Stimulated activated CD4-positive, alpha-beta T cell treated with anti-CD3 and anti-CD28 coated beads, TNF-alpha, amount 100 ng/mL, for 4 hours (primary cell): Measurements from ENCODE around the gene DPP9.
"Not testable (repeated sequence)": the region's sequence is repeated elsewhere in the genome, so short reads cannot be mapped to it uniquely, and the experiment has no call there.

Experiments used
- DNase-seq, 3 experiments: peaks; one replicate each; pipeline ENCODE4 v3.0.0-alpha.2; 2020; ENCODE audit warnings: low read depth in 3 of 3

DPP9 gene

DNA sequence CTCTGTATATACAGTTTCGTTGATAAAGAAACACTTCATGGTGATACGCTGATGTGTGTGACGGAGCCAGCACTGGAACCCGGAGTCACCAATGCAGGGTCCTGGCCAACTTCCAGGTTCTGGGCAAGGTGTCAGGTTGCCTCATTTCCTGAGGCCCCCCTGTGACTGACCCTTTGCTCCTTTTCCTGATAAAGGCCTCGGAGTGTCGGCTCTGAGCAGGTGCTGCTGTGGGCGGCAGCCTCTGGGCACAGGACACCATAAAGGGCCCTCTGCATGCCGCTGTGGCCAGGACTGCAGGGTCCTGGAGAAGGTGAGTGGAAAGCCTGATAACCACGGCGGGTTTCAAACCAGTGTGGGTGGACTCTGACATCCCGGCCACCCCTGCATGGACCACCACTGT, 36.2 kb downstream of the DPP9 start:
- no peak for DNase-seq

DNA sequence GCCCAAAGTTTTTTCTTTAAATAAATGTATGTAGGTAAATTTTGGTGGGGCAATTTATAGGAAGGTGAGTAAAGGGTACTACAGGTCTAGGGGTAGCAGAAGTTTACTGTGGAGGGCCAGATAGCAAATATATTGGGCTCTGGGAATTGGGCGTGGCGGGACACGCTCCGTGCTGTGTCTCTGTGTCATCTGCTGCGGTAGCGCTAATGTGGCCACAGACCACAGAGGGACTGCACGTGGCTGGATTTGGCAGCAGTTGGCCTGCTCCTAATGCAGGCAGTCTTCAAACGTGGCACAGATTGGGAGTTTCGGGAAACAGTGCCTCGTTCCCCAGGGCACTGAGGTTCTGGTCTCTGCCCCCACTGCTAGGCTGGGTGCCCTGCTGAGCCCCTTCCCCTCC, 36.9 kb downstream of the DPP9 start:
- no peak for DNase-seq

DNA sequence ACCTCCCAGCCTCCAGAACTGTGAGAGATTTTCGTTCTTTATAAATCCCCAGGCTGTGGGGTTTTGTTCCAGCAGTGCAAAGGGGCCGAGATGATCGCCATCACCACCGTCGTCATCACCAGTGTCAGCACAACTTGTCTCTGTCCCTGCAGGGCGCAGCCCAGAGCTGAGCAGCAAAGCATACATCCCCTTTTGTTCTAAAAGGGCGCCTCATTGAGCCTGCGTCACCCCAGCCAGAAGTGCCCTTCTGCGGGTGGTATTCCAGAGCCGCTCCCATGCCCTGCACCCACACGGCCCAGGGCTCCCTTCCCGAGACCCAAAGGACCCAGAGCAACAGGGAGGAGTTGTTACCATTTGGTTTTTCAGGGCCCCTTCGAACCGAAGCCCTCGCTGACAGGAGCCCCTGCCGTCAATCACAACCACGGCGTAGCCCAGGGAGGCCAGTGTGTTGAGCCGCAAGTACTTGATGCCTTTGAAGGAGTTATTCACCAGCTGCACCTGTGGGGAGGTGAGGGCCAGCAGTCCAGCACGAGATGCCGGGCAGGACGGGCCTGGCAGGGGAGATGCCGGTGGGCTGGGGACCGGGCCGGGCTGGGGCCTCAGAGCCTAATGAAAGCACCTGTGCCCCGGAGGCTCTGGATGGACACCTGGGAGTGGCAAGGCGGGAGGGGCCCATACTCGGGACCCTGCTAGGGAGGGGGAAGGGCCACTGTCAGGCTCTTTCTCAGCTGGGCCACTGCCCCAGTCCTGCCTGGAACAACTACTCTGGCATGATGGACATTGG, 39.1 kb downstream of the DPP9 start:
- DNase-seq, result no peak

DNA sequence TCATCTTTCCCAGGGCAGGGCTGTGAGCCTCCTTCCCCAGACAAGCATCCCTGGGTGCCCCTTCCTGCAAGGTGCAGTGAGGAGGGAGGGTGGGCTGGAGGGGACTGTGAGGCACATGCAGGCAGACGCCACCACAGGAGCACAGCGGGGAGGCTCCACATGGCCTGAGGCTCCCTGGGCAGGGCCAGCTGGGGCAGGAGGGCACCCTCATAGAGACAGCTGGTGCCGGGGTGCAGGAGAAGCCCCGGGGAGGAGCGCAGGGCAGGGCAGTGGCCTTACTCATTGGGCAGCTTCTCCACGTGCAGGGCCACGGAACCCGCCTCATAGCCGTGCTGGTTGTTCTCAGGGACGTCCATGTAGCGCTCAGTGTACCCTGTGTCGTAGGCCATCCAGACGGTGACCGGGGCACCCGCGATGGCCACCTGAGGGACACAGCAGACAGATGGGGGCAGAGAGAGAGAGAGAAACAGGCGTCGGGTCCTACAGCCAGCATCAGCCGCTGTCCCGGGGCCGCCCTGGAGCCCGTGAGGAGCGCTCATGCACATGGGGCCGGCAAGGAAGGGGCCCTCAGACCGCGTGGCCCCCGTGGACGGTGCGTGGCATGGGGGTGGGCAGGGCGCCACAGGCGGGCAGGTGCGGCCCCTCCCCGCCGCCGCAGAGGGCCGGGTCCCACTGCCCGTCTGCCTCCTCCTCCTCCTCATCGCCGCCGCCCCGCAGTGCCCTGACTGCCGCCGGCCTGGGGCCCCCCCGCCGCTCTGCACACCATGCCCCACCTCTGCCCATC, 41.0 kb downstream of the DPP9 start:
- DNase-seq, result no peak

DNA sequence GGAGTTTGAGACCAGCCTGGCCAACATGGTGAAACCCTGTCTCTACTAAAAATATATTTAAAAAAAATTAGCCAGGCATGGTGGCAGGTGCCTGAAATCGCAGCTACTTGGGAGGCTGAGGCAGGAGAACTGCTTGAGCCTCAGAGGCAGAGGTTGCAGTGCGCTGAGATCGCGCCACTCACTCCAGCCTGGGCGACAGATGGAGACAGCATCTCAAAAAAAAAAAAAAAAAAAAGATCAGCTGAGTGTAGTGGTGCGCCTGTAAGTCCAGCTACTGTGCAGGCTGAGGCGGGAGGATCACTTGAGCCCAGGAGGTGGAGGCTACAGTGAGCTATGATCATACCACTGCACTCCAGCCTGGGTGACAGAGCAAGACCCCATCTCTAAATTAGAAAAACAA, 43.6 kb downstream of the DPP9 start:
- not testable (repeated sequence) for DNase-seq

DNA sequence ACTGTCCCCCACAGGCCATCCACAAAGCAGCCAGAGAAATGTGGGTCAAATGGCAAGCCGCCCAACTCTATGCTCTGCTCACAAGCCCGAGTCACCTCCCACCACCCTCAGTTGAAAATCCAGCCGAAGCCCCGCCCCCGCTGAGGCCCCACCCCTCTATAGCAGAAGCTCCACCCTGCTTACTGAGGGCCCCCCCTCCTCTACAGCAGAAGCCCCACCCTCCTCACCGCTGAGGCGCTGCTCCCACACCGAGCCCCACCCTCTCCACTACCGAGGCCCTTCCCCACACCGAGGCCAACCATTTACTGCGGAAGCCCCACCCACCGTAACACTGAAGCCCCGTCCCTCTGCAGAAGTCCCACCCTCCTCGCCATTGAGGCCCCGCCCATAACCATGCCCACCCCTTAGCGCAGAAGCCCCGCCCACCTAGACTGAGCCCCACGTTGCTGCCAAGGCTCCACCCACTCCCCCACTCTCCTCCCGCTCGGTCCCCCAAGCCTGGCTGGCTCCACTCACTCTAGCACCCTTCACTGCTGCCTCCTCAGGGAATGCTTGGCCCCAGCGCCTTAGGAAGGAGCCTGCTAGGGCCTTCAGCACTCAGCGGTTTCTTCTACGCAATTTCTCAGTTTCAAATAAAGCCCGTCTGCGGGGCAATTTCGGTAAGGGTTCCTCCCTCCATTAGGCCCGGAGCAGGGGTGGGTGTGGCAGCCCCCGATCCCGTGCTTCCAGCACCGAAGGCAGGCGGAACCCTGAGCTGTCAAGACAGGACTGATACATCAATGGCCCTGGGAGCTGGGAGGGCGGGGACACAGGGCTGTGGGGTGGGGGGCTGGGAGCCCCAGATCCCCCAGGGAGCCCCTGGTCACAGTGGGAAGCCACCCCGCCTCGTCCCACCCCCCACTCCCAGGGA, 44.5 kb downstream of the DPP9 start:
- no peak for DNase-seq

DNA sequence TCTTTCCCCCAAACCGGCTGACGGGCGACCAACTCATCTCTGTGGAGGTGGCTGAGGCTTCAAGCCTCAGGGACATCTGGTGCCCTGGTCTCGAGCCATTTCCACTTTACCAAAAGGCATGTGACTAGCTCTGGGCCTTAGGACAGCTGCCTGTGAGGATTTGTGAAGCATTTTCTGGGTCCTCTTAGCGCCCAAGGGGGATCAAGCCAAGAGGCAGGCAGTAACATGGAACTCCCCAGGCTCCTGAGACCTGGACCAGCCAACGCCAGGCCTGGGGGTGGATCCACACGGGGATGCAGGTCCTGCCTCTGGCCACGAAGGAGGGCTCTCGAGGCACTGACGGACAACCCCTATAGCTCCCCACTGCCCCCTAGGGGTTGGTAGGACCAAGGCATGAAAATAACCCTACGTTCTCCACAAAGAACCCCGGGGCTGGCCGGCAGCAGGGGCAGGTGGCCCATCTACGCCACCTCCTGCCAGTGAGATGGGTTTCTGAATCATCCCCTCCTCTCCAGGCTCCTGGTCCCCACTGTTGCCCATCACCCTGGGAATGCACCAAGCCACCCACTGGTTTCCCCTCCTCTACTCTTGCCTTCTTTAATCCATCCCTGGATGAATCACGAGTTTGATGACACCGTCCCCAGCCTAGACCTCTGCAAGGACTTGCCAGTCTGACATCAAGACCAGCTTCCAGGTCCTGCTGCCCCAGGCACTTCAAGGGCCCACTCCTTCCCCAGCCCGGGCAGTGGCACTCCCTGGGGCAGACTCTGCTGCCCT, 46.5 kb downstream of the DPP9 start:
- DNase-seq, result no peak

DNA sequence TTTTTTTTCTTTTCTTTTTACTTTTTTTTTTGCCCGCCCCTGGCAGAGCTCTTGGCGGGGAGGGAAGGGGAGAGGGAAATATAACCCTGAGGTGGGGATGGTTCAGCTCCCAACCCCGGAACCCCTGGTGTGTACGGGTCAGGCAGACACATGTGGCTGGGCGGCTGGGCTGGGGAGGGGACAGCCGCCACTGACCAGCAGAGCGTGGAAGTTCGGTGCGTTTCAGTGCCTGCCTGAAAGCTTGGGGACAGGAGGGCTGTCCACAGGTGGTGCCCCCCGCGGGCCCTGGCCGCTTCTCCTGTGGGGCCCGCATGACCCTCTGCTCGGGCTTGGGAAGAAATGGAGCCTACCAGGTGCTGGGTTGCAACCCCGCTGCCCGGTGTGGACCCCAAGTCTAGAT, 48.3 kb downstream of the DPP9 start:
- no peak for DNase-seq

DNA sequence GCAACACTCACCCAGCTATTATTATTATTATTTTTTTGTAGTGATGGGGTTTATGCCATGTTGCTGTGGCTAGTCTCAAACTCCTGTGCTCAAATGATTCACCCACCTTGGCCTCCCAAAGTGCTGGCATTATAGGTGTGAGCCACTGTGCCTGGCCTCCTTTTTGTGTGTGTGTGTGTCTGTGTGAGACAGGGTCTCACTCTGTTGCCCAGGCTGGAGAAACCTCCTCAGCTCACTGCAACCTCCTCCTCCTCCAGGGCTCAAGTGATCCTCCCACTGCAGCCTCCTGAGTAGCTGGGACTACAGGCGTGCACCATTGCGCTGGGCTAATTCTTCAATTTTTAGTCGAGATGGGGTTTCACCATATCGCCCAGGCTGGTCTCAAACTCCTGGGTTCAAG, 49.9 kb downstream of the DPP9 start:
- DNase-seq, result no peak

DNA sequence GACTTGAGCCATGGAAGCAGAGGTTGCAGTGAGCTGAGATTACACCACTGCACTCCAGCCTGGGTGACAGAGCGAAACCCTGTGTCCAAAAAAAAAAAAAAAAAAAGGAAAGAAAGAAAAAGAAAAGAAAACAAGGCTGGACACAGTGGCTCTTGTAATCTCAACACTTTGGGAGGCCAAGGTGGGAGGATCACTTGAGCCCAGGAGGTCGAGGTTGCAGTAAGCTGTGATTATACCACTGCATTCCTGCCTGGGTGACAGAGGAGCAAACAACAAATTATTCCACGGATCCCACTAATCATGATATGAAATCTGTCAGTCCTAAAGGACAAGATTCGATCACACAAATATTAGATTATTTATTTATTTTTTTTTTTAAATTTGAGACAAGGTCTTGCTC, 50.4 kb downstream of the DPP9 start:
- DNase-seq, result no peak

DNA sequence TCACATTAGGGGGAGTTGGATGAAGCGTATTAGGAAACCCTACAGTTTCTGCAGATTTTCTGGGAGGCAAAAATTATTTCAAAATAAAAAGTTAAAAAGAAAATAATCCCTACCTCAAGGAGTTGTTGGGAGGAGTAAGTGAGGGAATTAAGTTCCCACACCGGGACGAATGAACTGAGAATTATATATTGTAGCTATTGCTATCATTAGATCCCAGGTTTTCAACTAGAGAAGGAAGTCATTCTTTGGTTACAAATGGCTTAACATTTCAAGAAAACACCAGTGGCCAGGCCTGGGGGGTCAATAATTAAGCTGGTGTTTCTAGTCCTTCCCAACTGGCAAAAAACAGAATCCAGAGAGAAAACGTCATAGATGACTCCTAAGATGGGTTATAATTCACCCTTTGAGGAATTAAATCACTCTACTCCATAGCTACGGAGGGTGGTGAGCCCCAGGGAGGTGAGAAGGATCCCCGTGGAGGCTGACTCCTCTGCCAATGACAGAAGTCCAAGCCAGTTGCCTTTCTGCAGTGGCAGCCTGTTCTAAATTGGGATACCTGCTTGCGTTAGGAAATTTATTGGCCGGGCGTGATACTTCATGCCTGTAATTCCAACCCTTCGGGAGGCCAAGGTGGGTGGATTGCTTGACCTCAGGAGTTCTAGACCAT, 52.3 kb downstream of the DPP9 start:
- no peak for DNase-seq

DNA sequence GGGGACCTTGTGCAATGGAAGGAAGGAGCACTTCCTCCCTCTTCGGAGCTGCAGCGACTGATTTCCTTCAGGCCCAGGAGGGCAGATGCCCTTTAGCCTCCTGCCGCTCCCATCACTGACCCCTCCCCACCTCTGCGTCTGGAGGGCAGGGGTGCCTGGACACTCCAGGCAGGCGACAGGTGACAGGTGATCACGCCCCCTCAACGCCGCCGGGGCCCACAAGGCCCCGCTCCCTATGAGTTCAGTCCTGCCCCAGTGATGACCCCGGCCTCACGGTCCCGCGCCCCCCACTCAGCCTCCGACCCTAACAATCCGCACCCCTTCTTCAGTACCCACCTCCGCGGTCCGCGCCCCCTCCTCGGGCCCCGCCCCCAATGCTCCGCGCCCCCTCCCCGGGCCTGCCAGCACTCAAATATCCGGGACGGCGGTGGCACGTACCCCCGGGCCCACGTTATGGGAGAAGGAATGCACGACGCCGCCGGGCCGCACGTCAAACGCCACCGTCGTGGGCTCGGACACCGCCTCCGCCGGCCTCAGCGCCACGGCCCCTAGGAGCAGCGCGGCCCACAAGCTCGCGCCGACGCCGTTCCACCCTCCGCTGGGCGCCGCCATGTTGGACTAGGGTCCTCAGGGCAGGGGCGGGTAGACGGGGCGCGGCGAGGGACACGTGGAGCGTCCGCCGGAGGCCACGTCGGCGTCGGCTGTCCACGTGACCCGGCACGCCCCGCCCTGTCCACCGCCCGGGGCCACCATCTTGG, 53.7 kb downstream of the DPP9 start, which contains the start of gene MYDGF:
TSS of gene MYDGF (minus strand) at position 620 of the 758 bp plus-strand sequence. CDS start at position 612, 8 bp downstream.
- peak; percentile 87 to 93 (median 90) for DNase-seq

DNA sequence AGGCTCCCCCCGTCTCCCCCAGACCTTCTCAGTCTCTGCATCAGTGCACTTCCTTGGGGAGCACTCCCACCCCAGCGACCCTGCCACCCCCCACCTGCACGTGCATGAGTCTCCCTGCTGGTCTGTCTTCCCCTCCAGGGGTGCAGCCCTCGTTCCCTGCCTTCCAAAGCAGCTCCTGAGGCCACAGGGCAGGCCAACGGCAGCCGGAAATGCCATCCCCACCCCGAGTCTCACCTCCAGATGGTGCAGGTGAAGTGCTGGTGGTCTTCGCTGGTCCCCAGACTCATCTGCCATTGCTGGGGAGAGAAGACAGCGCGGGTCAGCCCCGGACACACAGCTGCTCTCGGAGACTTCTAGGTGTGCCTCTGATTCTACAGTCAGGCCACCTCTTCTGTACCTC, 59.0 kb downstream of the DPP9 start:
- no peak for DNase-seq

DNA sequence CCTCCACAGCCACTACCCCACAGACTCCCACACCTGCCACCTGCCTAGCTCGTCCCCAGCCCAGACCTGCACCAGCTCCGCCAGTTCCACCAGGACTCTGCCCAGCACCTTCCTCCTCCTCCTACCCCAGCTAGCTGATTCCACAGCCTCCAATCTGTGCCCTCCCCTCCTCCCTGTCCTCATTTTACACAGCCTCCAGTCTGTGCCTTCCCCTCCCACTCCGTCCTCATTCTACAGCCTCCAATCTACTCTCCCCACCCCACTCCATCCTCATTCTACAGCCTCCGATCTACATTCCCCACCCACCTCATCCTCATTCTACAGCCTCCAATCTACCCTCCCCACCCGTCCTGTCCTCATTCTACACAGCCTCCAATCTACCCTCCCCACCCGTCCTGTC, 60.8 kb downstream of the DPP9 start:
- no peak for DNase-seq

DNA sequence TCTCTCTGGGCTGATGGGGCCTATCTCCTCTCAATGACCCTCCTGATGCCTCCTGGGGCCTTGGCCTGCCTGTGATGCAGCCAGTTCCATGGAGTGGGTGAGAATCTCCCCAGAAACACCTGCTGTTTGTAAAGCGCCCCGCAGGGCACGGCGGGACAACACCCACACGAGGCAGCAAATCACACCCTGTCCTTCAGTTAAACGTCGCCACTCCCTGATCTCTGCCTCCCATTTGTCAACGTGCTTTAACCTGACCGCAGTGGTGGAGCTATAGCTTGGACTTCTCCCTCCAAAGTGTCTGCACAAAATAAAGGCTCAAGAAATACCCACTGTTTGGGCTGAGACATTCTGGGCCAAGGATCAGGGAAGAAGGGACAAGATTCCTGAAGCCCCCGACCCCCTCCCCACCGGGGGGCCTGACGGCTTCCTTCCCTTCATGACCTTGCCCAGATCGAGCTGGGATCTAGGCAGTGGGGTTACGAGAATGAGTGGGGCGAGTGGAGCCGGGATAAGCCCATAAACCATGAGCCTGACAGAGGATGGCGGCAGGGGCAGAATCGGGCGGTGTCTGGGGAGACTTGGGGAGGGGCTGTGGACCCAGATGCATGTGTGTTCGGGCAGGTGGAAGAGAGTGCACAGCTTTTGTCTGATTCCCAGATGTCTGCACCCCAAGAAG, 61.5 kb downstream of the DPP9 start:
- no peak for DNase-seq

DNA sequence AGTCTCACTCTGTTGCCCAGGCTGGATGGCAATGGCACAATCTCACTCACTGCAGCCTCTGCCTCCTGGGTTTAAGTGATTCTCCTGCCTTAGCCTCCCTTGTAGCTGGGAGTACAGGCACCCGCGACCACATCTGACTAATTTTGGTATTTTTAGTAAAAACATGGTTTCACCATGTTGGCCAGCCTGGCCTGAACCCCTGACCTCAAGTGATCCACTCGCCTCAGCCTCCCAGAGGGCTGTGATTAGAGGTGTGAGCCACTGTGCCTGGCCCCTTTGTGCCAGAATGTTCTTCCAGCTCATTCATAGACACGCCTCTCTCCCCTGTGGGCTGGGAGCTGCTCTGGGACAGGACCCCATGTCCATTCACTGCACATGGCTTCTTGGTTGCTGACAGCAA, 62.6 kb downstream of the DPP9 start:
- no peak for DNase-seq

DNA sequence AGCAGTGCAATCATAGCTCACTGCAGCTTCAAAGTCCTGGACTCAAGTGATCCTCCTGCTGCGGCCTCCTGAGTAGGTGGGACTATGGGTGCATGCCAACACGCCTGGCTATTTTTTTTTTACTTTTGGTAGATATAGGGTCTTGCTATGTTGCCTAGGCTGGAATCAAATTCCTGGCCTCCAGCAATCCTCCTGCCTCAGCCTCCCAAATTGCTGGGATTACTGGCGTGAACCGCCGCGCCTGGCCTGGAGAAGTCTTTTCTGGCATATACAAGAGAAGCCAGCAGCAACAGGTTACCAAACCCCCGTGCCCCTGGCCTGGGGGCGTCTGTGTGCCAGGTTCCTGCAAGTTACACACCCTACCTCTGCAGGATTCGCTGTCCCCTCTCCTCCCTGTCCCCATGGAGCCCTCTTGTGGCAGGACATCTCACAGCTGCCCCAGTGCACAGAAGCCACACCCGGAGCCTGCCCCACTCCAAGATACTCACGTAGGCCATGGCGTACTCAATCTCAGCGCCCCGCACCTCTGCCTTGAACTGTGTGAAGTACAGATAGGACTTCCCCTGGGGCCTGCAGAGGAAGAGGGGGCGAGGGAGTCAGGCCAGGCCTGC, 63.4 kb downstream of the DPP9 start:
- no peak for DNase-seq

DNA sequence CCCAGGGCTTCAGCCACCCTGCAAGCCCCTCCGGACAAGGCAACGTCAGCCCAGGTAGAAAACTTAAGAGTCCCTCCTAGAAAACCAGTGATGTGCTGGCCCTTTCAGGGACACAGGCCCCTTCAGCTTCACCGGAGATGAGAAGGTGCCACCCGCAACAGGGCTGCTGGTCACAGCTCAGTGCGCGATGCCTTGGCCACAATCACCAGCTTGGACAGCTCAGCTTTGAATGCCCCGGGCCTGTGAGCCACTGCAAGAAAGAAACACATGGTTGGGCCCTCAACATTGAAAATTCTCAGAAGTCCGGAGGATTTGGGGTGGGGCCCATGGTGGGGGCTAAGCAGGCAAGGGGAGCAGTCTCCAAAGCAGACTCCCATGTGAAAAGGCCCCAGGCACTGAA, 65.8 kb downstream of the DPP9 start:
- DNase-seq, result no peak

DNA sequence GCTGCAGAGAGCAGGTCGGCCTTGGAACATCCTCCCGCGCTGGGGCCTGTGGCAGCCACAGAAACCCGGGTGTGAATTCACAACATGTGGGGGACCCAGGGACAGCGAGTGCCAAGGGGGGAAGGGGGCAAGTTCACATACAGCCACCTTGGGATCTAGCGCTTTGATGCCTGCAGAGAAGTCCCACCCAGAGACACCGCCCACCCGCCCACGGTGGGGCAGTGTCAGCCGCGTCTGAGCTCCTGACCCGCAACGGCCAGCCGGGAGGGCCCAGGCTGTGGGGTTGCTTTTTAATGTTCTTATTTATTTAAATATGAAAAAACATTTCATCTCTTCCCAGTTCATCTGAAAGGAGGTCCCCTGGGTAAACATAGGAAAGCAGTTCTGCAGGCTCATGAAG, 66.4 kb downstream of the DPP9 start:
- no peak for DNase-seq
